Measurements from ENCODE around the gene POLA1. TPM values are rescaled to one million over a fixed set of nuclear protein-coding genes. Genes with fewer than 3 reads are reported as not detected.

POLA1 gene
- total and polyA plus RNA-seq, 11 donors: 1.9 to 8.1 (median 6.5) TPM

DNA sequence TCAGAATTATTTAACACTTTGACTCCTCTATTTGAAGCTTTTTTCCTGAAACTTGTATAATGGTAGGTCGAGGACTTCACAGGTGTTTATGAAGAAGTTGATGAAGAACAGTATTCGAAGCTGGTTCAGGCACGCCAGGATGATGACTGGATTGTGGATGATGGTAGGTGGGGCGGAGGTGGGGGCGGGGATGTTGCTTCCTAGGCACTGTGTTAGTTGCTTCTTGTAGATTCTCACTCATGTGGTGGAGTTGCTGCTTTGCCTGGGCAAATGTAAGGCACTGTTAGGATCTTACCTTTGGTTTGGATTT lies 9.4 kb downstream of the POLA1 start:
- no peak overlapping the region for H3K27ac ChIP-seq
- H3K4me1 ChIP-seq: no peaks in the 10 kb centered on the region
- 81 to 96% (median 89%) methylated on average over 5 of the region's 5 CpGs for WGBS, 4 donors
- intact Hi-C loops (cut with DNase I): no loop called here
- ATAC-seq (no peak), DNase-seq (no peak)
- no peaks in the 10 kb centered on the region for H3K9me3 ChIP-seq
- peaks cover 0 to 3% (median 0%) of the 10 kb centered on the region in 9 donors for H3K27me3 ChIP-seq
- H3K4me3 ChIP-seq: no peak overlapping the region
- TF ChIP-seq, protein P1, sequence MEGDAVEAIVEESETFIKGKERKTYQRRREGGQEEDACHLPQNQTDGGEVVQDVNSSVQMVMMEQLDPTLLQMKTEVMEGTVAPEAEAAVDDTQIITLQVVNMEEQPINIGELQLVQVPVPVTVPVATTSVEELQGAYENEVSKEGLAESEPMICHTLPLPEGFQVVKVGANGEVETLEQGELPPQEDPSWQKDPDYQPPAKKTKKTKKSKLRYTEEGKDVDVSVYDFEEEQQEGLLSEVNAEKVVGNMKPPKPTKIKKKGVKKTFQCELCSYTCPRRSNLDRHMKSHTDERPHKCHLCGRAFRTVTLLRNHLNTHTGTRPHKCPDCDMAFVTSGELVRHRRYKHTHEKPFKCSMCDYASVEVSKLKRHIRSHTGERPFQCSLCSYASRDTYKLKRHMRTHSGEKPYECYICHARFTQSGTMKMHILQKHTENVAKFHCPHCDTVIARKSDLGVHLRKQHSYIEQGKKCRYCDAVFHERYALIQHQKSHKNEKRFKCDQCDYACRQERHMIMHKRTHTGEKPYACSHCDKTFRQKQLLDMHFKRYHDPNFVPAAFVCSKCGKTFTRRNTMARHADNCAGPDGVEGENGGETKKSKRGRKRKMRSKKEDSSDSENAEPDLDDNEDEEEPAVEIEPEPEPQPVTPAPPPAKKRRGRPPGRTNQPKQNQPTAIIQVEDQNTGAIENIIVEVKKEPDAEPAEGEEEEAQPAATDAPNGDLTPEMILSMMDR (IDR thresholded peaks at IDR 0.05): no peak
- no peak for TF ChIP-seq POLR2A (IDR thresholded peaks at IDR 0.05)
- peaks cover 0 to 68% (median 28%) of the 10 kb centered on the region in 9 donors for H3K36me3 ChIP-seq

GRCh38 chrX:24718771-24719170 lies 25.1 kb downstream of the POLA1 start:
- TF ChIP-seq POLR2A (IDR thresholded peaks at IDR 0.05): no peak
- TF ChIP-seq, protein P1 (IDR thresholded peaks at IDR 0.05): no peak
- Histone ChIP-seq H3K9me3 (no peaks in the 10 kb centered on the region), H3K27me3 (no peaks in the 10 kb centered on the region), H3K27ac (no peak overlapping the region), H3K4me3 (no peak overlapping the region), H3K36me3 (peaks cover 0 to 66% (median 41%) of the 10 kb centered on the region in 9 donors), H3K4me1 (no peaks in the 10 kb centered on the region)
- ATAC-seq (no peak), DNase-seq (no peak)
- 75 to 94% (median 85%) methylated on average over 4 of the region's 4 CpGs for WGBS, 4 donors
- intact Hi-C loops (cut with DNase I): no loop called here

GRCh38 chrX:24720036-24720435 lies 26.3 kb downstream of the POLA1 start:
- TF ChIP-seq, protein P1 (IDR thresholded peaks at IDR 0.05): no peak
- TF ChIP-seq POLR2A (IDR thresholded peaks at IDR 0.05): no peak

GRCh38 chrX:24728530-24728929 lies 34.8 kb downstream of the POLA1 start:
- DNase-seq (no peak), ATAC-seq (no peak)
- Histone ChIP-seq H3K4me1 (no peaks in the 10 kb centered on the region), H3K27me3 (peaks cover 0 to 8% (median 0%) of the 10 kb centered on the region in 9 donors), H3K9me3 (no peaks in the 10 kb centered on the region), H3K4me3 (no peak overlapping the region), H3K36me3 (peaks cover 0 to 68% (median 3%) of the 10 kb centered on the region in 9 donors), H3K27ac (no peak overlapping the region)
- TF ChIP-seq, protein P1 (IDR thresholded peaks at IDR 0.05): no peak
- no peak for TF ChIP-seq POLR2A (IDR thresholded peaks at IDR 0.05)
- 66 to 86% (median 76%) methylated on average over 3 of the region's 3 CpGs for WGBS, 4 donors
- intact Hi-C loops (cut with DNase I): no loop called here

More at GRCh38 chrX:24720036-24720435, 26.3 kb downstream of the POLA1 start:
- 38 to 57% (median 50%) methylated on average over 3 of the region's 3 CpGs for WGBS, 4 donors
- H3K27ac ChIP-seq: no peak overlapping the region
- H3K9me3 ChIP-seq: no peaks in the 10 kb centered on the region
- intact Hi-C loops (cut with DNase I): no loop called here
- DNase-seq: no peak
- H3K4me3 ChIP-seq: no peak overlapping the region
- peaks cover 0 to 67% (median 34%) of the 10 kb centered on the region in 9 donors for H3K36me3 ChIP-seq
- H3K27me3 ChIP-seq: no peaks in the 10 kb centered on the region
- no peaks in the 10 kb centered on the region for H3K4me1 ChIP-seq
- no peak for ATAC-seq

Data from heart left ventricle (tissue), 16 donors.